Measurements from ENCODE around the gene GALNT18. TPM values are rescaled to one million over a fixed set of nuclear protein-coding genes. Genes with fewer than 3 reads are reported as not detected.

Gene GALNT18
- total RNA-seq, 1 experiment from 2014 or later: 1.7 TPM

DNA sequence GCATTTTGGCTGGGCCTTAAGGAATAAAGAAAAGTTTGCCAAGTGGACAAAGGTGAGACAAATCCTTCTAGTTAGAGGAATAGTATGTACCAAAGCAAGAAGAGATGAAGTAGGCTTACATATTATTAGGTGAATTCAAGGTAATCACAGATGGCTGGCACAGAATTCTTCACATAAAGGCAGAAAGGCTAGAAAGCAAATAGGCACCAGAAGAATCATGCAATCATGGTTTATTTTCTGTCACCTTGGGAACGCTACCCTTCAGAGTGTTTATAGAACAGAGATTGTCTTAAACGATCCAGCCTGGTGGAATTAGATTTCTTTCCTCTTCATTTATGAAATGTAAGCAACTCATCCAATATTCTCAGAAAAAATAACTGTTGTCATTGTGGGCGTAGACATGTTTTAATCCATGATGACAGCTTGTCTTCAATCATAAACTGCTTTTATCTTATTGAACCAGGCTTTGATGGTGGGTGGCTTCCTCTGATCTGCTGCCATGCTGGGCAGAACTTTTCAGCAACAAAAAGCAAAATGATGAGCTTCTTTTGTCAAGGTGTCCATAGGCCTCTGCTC lies 219.8 kb downstream of the GALNT18 start:
- Mint-ChIP-seq H3K9me3 (no peaks in the 10 kb centered on the region; a peak in 2 of 5 replicates), H3K27me3 (ENCODE audit: low read depth) (peaks cover 7% of the 10 kb centered on the region), H3K27ac (no peak overlapping the region), H3K36me3 (ENCODE audit: insufficient read depth in 1 of 3, low read depth in 3 of 3) (no peaks in the 10 kb centered on the region), H3K4me3 (no peak overlapping the region), H3K4me1 (peaks cover 14 to 15% of the 10 kb centered on the region in 2 experiments)
- Histone ChIP-seq H2BK20ac (ENCODE audit: low read depth, low read length, poor library complexity, severe bottlenecking) (no peak overlapping the region), H2AK5ac (ENCODE audit: insufficient read length, low read length) (no peak overlapping the region), H2AFZ (ENCODE audit: low read length) (no peak overlapping the region), H3K4ac (ENCODE audit: low read depth, low read length) (no peak overlapping the region), H3K79me1 (ENCODE audit: insufficient read depth, low read depth, low read length, poor library complexity, severe bottlenecking) (no peaks in the 10 kb centered on the region), H3K9me3 (ENCODE audit: control insufficient read depth, low read depth, low read length) (no peaks in the 10 kb centered on the region), H2BK120ac (ENCODE audit: low read depth, low read length, poor library complexity, severe bottlenecking) (no peak overlapping the region), H2BK5ac (ENCODE audit: insufficient read length, low read length) (no peak overlapping the region), H3K27me3 (ENCODE audit: insufficient read depth, low read length) (no peaks in the 10 kb centered on the region), H3K9ac (ENCODE audit: extremely low read depth, insufficient read length, low read length) (no peak overlapping the region), H3K79me2 (ENCODE audit: insufficient read depth, low read length) (no peaks in the 10 kb centered on the region), H4K20me1 (ENCODE audit: control insufficient read depth, insufficient read depth, insufficient read length) (no peaks in the 10 kb centered on the region), H3K4me2 (ENCODE audit: insufficient read depth, insufficient read length, low read length) (no peak overlapping the region), H3K56ac (ENCODE audit: insufficient read length, low read depth, low read length) (no peak overlapping the region), H3K18ac (ENCODE audit: insufficient read length, low read depth, low read length) (no peak overlapping the region), H3K27ac (ENCODE audit: insufficient read length, low read depth, low read length) (no peak overlapping the region), H3K14ac (ENCODE audit: insufficient read depth, low read length) (no peak overlapping the region), H4K8ac (replicated peaks; ENCODE audit: insufficient read length, low read depth, low read length) (no peak overlapping the region), H3K4me1 (ENCODE audit: insufficient read depth, low read length) (peaks cover 6% of the 10 kb centered on the region; the same call in 1 of the 2 replicates), H2BK12ac (ENCODE audit: insufficient read length, low read depth, low read length) (no peak overlapping the region), H4K91ac (ENCODE audit: insufficient read length, low read depth, low read length) (no peak overlapping the region), H3K23ac (ENCODE audit: insufficient read length, low read depth, low read length) (no peak overlapping the region), H3K23me2 (ENCODE audit: insufficient read length, low read depth, low read length, poor library complexity, severe bottlenecking) (no peaks in the 10 kb centered on the region), H4K5ac (ENCODE audit: insufficient read length, low read depth, low read length) (no peak overlapping the region), H3T11ph (ENCODE audit: low read length) (no peak overlapping the region), H2BK15ac (ENCODE audit: low read depth, low read length) (no peak overlapping the region)
- TF ChIP-seq, protein P1, sequence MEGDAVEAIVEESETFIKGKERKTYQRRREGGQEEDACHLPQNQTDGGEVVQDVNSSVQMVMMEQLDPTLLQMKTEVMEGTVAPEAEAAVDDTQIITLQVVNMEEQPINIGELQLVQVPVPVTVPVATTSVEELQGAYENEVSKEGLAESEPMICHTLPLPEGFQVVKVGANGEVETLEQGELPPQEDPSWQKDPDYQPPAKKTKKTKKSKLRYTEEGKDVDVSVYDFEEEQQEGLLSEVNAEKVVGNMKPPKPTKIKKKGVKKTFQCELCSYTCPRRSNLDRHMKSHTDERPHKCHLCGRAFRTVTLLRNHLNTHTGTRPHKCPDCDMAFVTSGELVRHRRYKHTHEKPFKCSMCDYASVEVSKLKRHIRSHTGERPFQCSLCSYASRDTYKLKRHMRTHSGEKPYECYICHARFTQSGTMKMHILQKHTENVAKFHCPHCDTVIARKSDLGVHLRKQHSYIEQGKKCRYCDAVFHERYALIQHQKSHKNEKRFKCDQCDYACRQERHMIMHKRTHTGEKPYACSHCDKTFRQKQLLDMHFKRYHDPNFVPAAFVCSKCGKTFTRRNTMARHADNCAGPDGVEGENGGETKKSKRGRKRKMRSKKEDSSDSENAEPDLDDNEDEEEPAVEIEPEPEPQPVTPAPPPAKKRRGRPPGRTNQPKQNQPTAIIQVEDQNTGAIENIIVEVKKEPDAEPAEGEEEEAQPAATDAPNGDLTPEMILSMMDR (conservative IDR thresholded peaks at IDR 0.05): no peak
- no CpG with 5 or more reads among the region's 3 CpGs for WGBS (ENCODE audit: extremely low coverage, insufficient read length, low lambda C conversion rate)
- no peak for DNase-seq
